Measurements from ENCODE around the gene TMEM205.

DNA sequence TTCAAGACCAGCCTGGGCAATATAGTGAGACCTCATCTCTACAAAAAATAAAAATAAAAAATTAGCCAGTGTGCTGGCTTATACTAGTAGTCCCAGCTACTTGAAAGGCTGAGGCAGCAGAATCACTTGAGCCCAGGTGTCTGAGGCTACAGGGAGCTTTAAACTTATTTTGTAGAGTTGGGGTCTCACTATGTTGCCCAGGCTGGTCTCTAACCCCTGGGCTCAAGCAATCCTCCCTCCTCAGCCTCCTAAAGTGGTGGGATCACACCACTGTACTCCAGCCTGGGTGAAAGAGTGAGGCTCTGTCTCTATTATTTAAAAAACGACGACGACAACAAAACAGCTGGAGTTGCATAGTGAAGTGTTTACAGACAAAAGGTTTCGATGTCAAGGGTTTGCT lies 14.6 kb downstream of the TMEM205 start:
- no peak for TF ChIP-seq CTCF (IDR thresholded peaks at IDR 0.05; ENCODE audit: low read length)
- no peak for TF ChIP-seq EZH2 (IDR thresholded peaks at IDR 0.05; ENCODE audit: borderline replicate concordance, low read length)
